ENCODE measurements around the gene ADAM12. TPM values are rescaled to one million over a fixed set of nuclear protein-coding genes. Genes with fewer than 3 reads are reported as not detected.

The ADAM12 gene, protein sequence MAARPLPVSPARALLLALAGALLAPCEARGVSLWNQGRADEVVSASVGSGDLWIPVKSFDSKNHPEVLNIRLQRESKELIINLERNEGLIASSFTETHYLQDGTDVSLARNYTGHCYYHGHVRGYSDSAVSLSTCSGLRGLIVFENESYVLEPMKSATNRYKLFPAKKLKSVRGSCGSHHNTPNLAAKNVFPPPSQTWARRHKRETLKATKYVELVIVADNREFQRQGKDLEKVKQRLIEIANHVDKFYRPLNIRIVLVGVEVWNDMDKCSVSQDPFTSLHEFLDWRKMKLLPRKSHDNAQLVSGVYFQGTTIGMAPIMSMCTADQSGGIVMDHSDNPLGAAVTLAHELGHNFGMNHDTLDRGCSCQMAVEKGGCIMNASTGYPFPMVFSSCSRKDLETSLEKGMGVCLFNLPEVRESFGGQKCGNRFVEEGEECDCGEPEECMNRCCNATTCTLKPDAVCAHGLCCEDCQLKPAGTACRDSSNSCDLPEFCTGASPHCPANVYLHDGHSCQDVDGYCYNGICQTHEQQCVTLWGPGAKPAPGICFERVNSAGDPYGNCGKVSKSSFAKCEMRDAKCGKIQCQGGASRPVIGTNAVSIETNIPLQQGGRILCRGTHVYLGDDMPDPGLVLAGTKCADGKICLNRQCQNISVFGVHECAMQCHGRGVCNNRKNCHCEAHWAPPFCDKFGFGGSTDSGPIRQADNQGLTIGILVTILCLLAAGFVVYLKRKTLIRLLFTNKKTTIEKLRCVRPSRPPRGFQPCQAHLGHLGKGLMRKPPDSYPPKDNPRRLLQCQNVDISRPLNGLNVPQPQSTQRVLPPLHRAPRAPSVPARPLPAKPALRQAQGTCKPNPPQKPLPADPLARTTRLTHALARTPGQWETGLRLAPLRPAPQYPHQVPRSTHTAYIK
- 0.10 and 0.56 TPM in 2 replicates for total RNA-seq (2013; cell fraction: nucleolus; rRNA removed)
- 0.06 TPM in 1 of 2 replicates, not detected in the other for total RNA-seq (2014; rRNA removed)
- not detected in 2 replicates for total RNA-seq (2014; rRNA removed; fragmentation: Illumina TruSeq; extraction: Trizol)
- 0.62 TPM in 1 of 2 replicates, not detected in the other for total RNA-seq (2021)
- polyA plus RNA-seq (2011; ENCODE audit: low read depth), result 0.04 TPM
- 0.03 and 0.04 TPM in 2 replicates for polyA plus RNA-seq (2011; rRNA removed)
- polyA plus RNA-seq (2011; cell fraction: cytosol; rRNA removed), result 0.01 and 0.02 TPM in 2 replicates
- polyA plus RNA-seq (2011; cell fraction: nucleus; rRNA removed), result 0.03 and 0.07 TPM in 2 replicates
- polyA plus RNA-seq (2012), result 0.04 TPM in 1 of 2 replicates, not detected in the other
- polyA plus RNA-seq (2014; fragmentation: Illumina TruSeq; extraction: Trizol), result under 0.01 TPM in 1 of 2 replicates, not detected in the other
- not detected for polyA plus RNA-seq (2014; fragmentation: Nextera tagmentation; extraction: Ambion mirVana)
- polyA plus RNA-seq (2014; rRNA removed), result not detected in 2 replicates
- under 1 TPM in 1 of 2 experiments, not detected in 1; 0.03 TPM for polyA plus RNA-seq (2016; fragmentation: Nextera tagmentation; extraction: Ambion mirVana)
- 0.07 TPM in 1 of 2 replicates, not detected in the other for polyA minus RNA-seq (2011; rRNA and poly(A)+ RNA removed)
- not detected in 2 replicates for polyA minus RNA-seq (2011; cell fraction: cytosol; rRNA and poly(A)+ RNA removed)
- under 0.01 and 0.10 TPM in 2 replicates for polyA minus RNA-seq (2011; cell fraction: nucleus; rRNA and poly(A)+ RNA removed)
- percentile 4 among the genes with signal in this experiment for Bru-seq, nascent RNA
- BruChase-seq, experiment 1, labeled RNA remaining after a 6-hour chase, result percentile 3 among the genes with signal in this experiment
- percentile 2 among the genes with signal in this experiment for BruChase-seq, experiment 2, labeled RNA remaining after a 2-hour chase
- long read RNA-seq, experiment 1, result 0 reads
- long read RNA-seq, experiment 2, partial matches to known transcripts, result 0 of 1 reads
- long read RNA-seq, experiment 2, other reads (novel, unspliced or antisense), result 1 of 1 reads

DNA sequence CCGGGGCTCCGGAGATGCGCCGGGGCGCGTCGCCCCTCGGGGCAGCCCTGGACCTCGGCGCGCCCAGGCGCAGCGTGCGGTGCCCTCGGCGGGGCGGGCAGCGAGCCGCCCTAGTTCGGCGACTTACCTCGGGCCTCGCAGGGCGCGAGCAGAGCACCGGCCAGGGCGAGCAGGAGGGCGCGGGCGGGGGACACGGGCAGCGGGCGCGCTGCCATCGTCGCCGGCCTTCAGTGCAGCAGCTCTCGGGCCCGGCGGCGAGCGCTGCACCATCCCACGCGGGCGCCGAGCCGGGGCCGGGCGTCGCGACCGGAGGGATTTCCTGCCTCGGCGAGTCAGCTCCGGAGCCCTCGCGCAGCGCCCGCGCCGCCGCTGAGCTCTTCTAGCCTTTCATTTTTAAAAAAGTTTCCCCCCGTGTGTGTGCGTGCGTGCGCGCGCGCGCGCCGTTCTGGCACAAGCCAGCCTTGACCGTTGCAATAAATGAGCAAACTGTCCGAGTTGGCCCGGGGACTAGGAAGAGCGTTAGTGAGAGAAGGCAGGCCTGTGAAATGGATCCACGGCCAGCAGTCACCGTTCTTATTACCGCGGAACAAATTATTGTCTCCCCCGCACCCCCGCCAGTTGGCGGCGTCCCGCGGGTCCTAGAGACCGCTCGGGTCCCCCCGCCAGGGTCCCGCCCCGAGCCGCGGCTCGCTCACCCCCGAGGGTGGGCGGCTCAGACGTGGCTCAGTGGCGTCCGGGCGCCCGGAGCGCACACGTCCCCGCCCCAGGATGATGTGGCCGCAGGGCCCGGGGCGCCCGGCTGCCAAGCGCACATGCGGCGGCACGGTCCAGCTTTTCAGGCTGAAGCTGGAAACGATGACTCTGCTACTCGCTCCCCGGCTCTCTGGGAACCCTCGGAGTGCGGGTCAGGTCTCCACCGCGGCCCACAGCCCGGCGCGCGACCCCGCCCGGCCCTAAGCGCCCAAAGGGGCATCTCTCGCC is at the start of gene ADAM12:
TSS of gene ADAM12 (minus strand) at position 547 of the 981 bp plus-strand sequence. CDS start at position 215, 332 bp downstream.
- POLR2A ChIA-PET, result no interaction called here
- Histone ChIP-seq H3K4me3 (no peak within 1 kb of the TSS), H3K9me3 (replicated peaks; ENCODE audit: control insufficient read depth, insufficient read depth, low read length) (no peaks in the 10 kb centered on the region; the same call in 2 of the 3 replicates), H3K9ac (ENCODE audit: control insufficient read depth, insufficient read depth, low read length) (no peak within 1 kb of the TSS), H4K20me1 (ENCODE audit: control insufficient read depth, insufficient read depth) (no peaks in the 10 kb centered on the region), H3K4me1 (ENCODE audit: control insufficient read depth, insufficient read depth, low read length) (no peaks in the 10 kb centered on the region), H3K4me2 (ENCODE audit: control insufficient read depth, insufficient read depth) (no peak within 1 kb of the TSS), H3K27ac (ENCODE audit: control insufficient read depth, insufficient read depth) (no peak within 1 kb of the TSS), H3K27me3 (replicated peaks in 1 of 2; ENCODE audit: control insufficient read depth in 2 of 2, insufficient read depth in 2 of 2, low read length in 1 of 2) (no peaks in the 10 kb centered on the region), H3K36me3 (ENCODE audit: control insufficient read depth in 2 of 2, insufficient read depth in 2 of 2, low read length in 1 of 2) (no peaks in the 10 kb centered on the region), H2AFZ (ENCODE audit: control insufficient read depth, low read depth, low read length) (no peak within 1 kb of the TSS), H3K79me2 (ENCODE audit: control insufficient read depth, insufficient read depth, low read length) (no peaks in the 10 kb centered on the region)
- ATAC-seq (no peak), DNase-seq (ENCODE audit: low read depth, low spot score) (no peak), FAIRE-seq (no peak)
- RAD21 ChIA-PET (ENCODE audit: unreplicated experiment), result no interaction called here
- no peak for TF ChIP-seq RAD21 (IDR thresholded peaks at IDR 0.05; ENCODE audit: insufficient read depth, low read depth, low read length)
- 53% methylated on average over 61 of the region's 127 CpGs for whole genome bisulfite sequencing (ENCODE audit: insufficient coverage, insufficient replicate concordance, low lambda C conversion rate, missing lambda C conversion rate)
- intact Hi-C loops (cut with micrococcal nuclease; ENCODE audit: unreplicated experiment), result loop anchor here (1.0 kb wide), 1 partner anchor 406 kb away; no protein-coding TSS in a partner anchor
- in situ Hi-C loops (cut with MboI), result no loop called here
- CTCF ChIA-PET, result no interaction called here
- SMC1A ChIA-PET (ENCODE audit: uncharacterized antibody, unreplicated experiment), result no interaction called here
- BruUV-seq (replicated peaks), result no TSS peak

All from GM12878 (cell line).